ENCODE measurements around the gene ZNF664.

GRCh38 chr12:123972457-123973401 lies at the start of gene ZNF664, which contains the start of gene CCDC92:
- TF ChIP-seq CTCF (conservative IDR thresholded peaks at IDR 0.05): no peak
- no peak for TF ChIP-seq EZH2 (IDR thresholded peaks at IDR 0.05; ENCODE audit: low read depth)
